ENCODE results near the gene DNER. TPM values are rescaled to one million over a fixed set of nuclear protein-coding genes. Genes with fewer than 3 reads are reported as not detected.

The DNER gene
- total RNA-seq, 4 donors from 2014 or later, result 0.41 to 2.6 (median 1.2) TPM

GRCh38 chr2:229392196-229392595 lies 322.2 kb downstream of the DNER start:
- TF ChIP-seq CTCF (IDR thresholded peaks at IDR 0.05 in 4 of 5, conservative IDR thresholded peaks at IDR 0.05 in 1 of 5), result no peak
- TF ChIP-seq POLR2A (IDR thresholded peaks at IDR 0.05), result no peak

GRCh38 chr2:229388731-229389130 lies 325.6 kb downstream of the DNER start:
- Histone ChIP-seq H3K27me3 (no peaks in the 10 kb centered on the region), H3K27ac (peak overlapping the region in 2 of 4 donors; percentile 31 to 41), H3K9me3 (no peaks in the 10 kb centered on the region), H3K36me3 (no peaks in the 10 kb centered on the region), H3K4me1 (no peaks in the 10 kb centered on the region), H3K4me3 (no peak overlapping the region)
- intact Hi-C loops (cut with DNase I; ENCODE audit: low total_unique reads) (no loop called here), in situ Hi-C loops (cut with MboI; ENCODE audit: low sequenced_read_pairs in 4 of 4) (no loop called here)
- ATAC-seq (peak in 1 of 2 donors; percentile 33), DNase-seq (no peak)
- TF ChIP-seq POLR2A (IDR thresholded peaks at IDR 0.05) (no peak), CTCF (IDR thresholded peaks at IDR 0.05 in 4 of 5, conservative IDR thresholded peaks at IDR 0.05 in 1 of 5) (no peak)

More at GRCh38 chr2:229392196-229392595, 322.2 kb downstream of the DNER start:
- H3K9me3 ChIP-seq, result no peaks in the 10 kb centered on the region
- peak overlapping the region; percentile 14 to 39 (median 28) for H3K27ac ChIP-seq
- H3K4me1 ChIP-seq, result no peaks in the 10 kb centered on the region
- in situ Hi-C loops (cut with MboI; ENCODE audit: low sequenced_read_pairs in 4 of 4) (no loop called here), intact Hi-C loops (cut with DNase I; ENCODE audit: low total_unique reads) (no loop called here)
- no peaks in the 10 kb centered on the region for H3K36me3 ChIP-seq
- peak overlapping the region in 1 of 4 donors; percentile 17 for H3K4me3 ChIP-seq
- H3K27me3 ChIP-seq, result no peaks in the 10 kb centered on the region
- ATAC-seq (peak in 1 of 2 donors; percentile 39), DNase-seq (no peak)

DNA sequence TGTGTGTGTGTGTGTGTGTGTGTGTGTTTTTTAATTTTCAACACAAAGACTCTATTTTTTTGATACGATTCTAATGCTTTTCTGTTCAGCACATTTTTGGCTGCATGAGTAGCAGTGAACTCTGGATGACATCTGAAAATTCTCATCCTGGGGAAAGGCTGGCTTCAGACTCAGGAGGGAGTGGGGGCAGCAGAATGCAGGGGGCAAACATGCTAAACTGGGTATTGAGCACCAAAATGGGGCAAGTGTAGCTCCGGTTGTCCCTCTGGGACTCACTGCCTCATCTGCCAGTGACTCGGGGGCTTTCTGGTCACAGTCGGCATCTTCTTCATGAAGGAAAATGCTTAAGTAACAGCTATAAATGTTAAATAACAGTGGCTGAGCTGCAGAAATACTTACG lies 326.5 kb downstream of the DNER start:
- DNase-seq (no peak), ATAC-seq (no peak)
- no peaks in the 10 kb centered on the region for H3K36me3 ChIP-seq
- no peaks in the 10 kb centered on the region for H3K27me3 ChIP-seq
- no peak for TF ChIP-seq POLR2A (IDR thresholded peaks at IDR 0.05)
- TF ChIP-seq CTCF (IDR thresholded peaks at IDR 0.05 in 4 of 5, conservative IDR thresholded peaks at IDR 0.05 in 1 of 5), result no peak
- intact Hi-C loops (cut with DNase I; ENCODE audit: low total_unique reads) (no loop called here), in situ Hi-C loops (cut with MboI; ENCODE audit: low sequenced_read_pairs in 4 of 4) (no loop called here)
- peak overlapping the region in 3 of 4 donors; percentile 29 to 31 (median 31) for H3K27ac ChIP-seq
- H3K4me3 ChIP-seq, result no peak overlapping the region
- H3K9me3 ChIP-seq, result no peaks in the 10 kb centered on the region
- H3K4me1 ChIP-seq, result no peaks in the 10 kb centered on the region

DNA sequence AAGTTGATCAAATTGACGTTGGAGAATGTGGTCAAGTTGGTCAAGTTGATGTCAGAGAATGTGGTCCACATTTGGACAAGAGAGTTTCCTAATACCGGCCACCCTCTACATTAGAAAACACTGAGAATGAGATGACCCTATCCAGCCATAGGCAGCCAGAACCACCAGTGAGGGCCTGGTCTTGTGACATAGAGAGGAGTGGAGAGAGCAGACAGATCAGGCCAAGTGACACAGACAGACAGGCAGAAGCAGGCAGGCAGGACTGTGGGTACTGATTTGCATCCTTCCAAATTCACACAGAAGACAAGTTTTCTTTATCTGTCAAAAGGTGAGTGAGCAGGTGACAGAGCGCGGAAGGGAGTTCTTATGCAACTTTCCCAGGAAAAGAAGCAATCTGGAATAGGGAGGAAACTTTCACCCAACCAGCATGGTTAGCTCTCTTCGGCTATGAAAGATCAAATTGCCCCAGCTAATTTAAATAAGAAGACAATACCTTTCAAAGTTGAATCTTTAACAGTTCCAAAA lies 334.2 kb downstream of the DNER start:
- DNase-seq (no peak), ATAC-seq (no peak)
- Histone ChIP-seq H3K4me3 (no peak overlapping the region), H3K9me3 (no peaks in the 10 kb centered on the region), H3K36me3 (no peaks in the 10 kb centered on the region), H3K27me3 (no peaks in the 10 kb centered on the region), H3K27ac (no peak overlapping the region), H3K4me1 (no peaks in the 10 kb centered on the region)
- in situ Hi-C loops (cut with MboI; ENCODE audit: low sequenced_read_pairs in 4 of 4), result no loop called here
- TF ChIP-seq CTCF (IDR thresholded peaks at IDR 0.05 in 4 of 5, conservative IDR thresholded peaks at IDR 0.05 in 1 of 5) (no peak), POLR2A (IDR thresholded peaks at IDR 0.05) (no peak)
- intact Hi-C loops (cut with DNase I; ENCODE audit: low total_unique reads), result no loop called here

GRCh38 chr2:229378386-229378785 lies 336.0 kb downstream of the DNER start:
- H3K9me3 ChIP-seq, result no peaks in the 10 kb centered on the region
- H3K27me3 ChIP-seq, result no peaks in the 10 kb centered on the region
- H3K36me3 ChIP-seq, result no peaks in the 10 kb centered on the region
- DNase-seq, result no peak
- in situ Hi-C loops (cut with MboI; ENCODE audit: low sequenced_read_pairs in 4 of 4) (no loop called here), intact Hi-C loops (cut with DNase I; ENCODE audit: low total_unique reads) (no loop called here)
- no peak for ATAC-seq
- no peak overlapping the region for H3K27ac ChIP-seq
- H3K4me1 ChIP-seq, result no peaks in the 10 kb centered on the region
- no peak overlapping the region for H3K4me3 ChIP-seq
- TF ChIP-seq CTCF (IDR thresholded peaks at IDR 0.05 in 4 of 5, conservative IDR thresholded peaks at IDR 0.05 in 1 of 5) (no peak), POLR2A (IDR thresholded peaks at IDR 0.05) (no peak)

Data from gastrocnemius medialis (tissue), 4 donors.